Measurements from ENCODE around the gene FYCO1. TPM values are rescaled to one million over a fixed set of nuclear protein-coding genes. Genes with fewer than 3 reads are reported as not detected.

Gene FYCO1
- total and polyA plus RNA-seq, 4 experiments from 2014 or later, result 0.73 to 43.3 (median 26.6) TPM

DNA sequence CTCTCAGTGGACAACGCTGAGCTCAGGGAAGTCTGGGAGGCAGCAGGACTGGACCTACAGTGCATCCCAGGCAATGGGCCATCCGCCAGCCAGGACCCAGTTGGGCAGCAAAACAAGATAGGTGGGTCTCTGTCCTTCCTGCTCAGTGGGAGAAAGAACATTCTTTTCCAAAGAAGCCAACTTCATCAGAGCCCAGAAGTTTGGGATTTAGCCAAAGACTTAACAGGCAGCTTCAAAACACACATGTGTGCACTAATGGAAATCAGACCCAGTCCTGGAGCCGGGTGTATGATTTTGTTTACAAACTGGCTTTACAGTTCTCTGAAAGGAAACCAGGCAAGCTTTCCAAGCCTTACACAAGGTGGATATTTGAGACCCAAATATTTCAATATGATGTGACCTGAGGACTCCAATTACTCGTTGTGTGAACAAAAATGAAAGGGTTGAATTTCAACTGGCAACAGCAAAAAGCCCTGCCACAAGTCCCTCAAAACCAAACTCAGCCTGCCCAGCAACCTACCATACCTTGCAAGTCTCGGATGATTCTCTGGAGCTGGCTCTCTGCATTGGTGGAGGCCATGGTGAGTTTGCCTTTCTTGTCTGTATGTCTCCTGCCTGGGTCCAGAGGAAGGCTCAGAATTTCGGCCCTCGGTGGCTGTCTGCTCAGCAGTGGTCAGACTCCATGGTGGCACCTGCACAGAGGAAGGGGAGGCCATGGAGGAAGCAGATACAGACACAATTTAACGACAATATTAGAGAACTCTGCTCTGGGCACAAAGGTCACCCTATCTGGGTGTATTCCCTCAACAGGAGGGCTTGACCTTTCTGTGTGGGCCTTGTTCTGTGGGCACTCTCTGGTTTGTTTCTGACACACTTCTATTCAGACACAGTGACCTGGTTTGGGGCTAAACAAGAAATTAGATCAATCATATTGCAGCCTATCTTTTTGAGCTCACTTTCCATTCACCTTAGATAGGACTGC is 11.0 kb downstream of the FYCO1 start:
- no peak for DNase-seq
- Histone ChIP-seq H3K27me3 (ENCODE audit: insufficient read depth, low read length) (no peaks in the 10 kb centered on the region), H3K36me3 (ENCODE audit: insufficient read depth, low read length) (peaks cover 44% of the 10 kb centered on the region), H3K9me3 (ENCODE audit: control insufficient read depth in 1 of 2, low read length in 2 of 2) (no peaks in the 10 kb centered on the region), H3K4me3 (ENCODE audit: low read length in 2 of 2) (no peak overlapping the region), H3K27ac (ENCODE audit: low read depth, low read length) (no peak overlapping the region), H3K4me1 (ENCODE audit: insufficient read depth, low read length) (peaks cover 64% of the 10 kb centered on the region)
- H3K4me3 Mint-ChIP-seq, result no peak overlapping the region
- ChIA-PET POLR2A (ENCODE audit: partially characterized antibody) (interaction anchor here (1.3 to 3.5 kb wide), 3 partner anchors 8 to 19 kb away, joined by 3 to 30 read pairs (median 4); partner anchors contain the start of gene FYCO1), CTCF (ENCODE audit: partially characterized antibody) (interaction anchor here (5.7 to 6.0 kb wide), 2 partner anchors 18 to 93 kb away, joined by 38 to 39 read pairs; no protein-coding TSS in a partner anchor)
- peaks cover 38 to 69% of the 10 kb centered on the region in 2 donors for H3K36me3 Mint-ChIP-seq
- H3K4me1 Mint-ChIP-seq, result peaks cover 32 to 88% (median 58%) of the 10 kb centered on the region in 4 donors
- peak overlapping the region in 6 of 7 donors; percentile 25 to 74 (median 60) for H3K27ac Mint-ChIP-seq
- H3K9me3 Mint-ChIP-seq, result no peaks in the 10 kb centered on the region
- intact Hi-C loops (cut with micrococcal nuclease), result no loop called here
- no peaks in the 10 kb centered on the region for H3K27me3 Mint-ChIP-seq

DNA sequence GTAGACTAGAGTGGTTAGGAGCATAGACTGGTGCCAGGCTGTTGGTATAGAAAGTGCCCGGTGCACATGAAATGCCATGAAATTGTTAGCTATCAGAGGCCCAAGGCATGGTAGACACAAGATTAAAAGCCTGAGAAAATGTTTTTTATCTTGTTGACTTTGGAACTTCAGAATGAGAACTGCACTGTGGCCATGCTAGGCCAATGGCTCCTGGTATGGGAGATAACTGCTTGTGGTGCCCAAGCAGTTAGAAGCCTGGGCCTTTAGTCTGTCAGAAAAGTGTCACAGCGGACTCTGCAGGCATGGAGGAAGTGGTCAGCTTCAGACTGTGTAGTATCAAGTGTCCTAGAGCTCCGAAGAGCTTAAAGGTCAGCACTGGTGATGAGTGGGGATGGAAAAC is 11.9 kb downstream of the FYCO1 start:
- no peak overlapping the region for H3K27ac ChIP-seq (ENCODE audit: low read depth, low read length)
- H3K36me3 Mint-ChIP-seq, result peaks cover 46 to 71% of the 10 kb centered on the region in 2 donors
- ChIA-PET CTCF (ENCODE audit: partially characterized antibody) (interaction anchor here (1.1 to 6.0 kb wide), 3 partner anchors 17 to 94 kb away, joined by 3 to 39 read pairs (median 38); no protein-coding TSS in a partner anchor), POLR2A (ENCODE audit: partially characterized antibody) (interaction anchor here (3.5 kb wide), 1 partner anchor 10 kb away, joined by 30 read pairs; the partner anchor contains the start of gene FYCO1)
- H3K9me3 Mint-ChIP-seq, result no peaks in the 10 kb centered on the region
- H3K27me3 ChIP-seq (ENCODE audit: insufficient read depth, low read length), result no peaks in the 10 kb centered on the region
- no peak overlapping the region for H3K4me3 Mint-ChIP-seq
- intact Hi-C loops (cut with micrococcal nuclease), result no loop called here
- no peak overlapping the region for H3K4me3 ChIP-seq (ENCODE audit: low read length in 2 of 2)
- no peak for DNase-seq
- H3K4me1 ChIP-seq (ENCODE audit: insufficient read depth, low read length), result peaks cover 64% of the 10 kb centered on the region
- H3K4me1 Mint-ChIP-seq, result peaks cover 32 to 88% (median 58%) of the 10 kb centered on the region in 4 donors
- H3K27ac Mint-ChIP-seq, result peak overlapping the region in 2 of 7 donors; percentile 47 to 76
- H3K27me3 Mint-ChIP-seq, result no peaks in the 10 kb centered on the region
- H3K9me3 ChIP-seq (ENCODE audit: control insufficient read depth in 1 of 2, low read length in 2 of 2), result no peaks in the 10 kb centered on the region
- peaks cover 44% of the 10 kb centered on the region for H3K36me3 ChIP-seq (ENCODE audit: insufficient read depth, low read length)

DNA sequence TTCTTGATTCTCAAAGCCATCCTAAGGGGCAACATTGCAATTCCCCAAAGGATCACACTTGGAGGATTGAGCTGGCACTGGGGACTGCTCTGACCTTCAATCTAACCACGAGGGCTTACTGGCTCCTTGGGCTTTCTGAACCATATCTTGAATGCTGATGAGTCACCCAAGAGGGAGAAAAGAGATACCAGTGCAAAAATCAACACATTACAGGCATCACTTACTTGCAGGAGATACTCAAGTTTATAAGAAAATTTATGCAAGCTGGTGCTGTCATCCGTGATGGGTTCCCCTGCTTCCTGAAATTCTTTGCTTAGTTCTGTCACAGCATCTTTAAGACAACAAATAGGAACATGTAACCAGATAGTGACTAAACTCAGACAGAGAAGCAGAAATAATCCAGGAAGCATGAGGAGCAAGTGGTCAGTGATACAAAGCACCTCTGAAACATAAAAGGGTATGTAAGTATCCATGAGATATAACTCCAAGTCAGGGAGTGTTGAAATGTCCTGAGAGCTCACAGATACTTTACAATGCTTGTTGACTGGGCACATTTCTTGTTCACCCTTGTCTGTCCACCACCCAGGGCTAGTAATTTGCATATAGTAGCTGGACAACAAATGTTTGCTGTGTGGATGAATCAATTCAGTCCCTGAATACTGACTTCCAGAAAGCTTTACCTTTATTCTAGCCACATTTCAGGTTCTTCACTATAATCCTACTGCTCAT is 14.1 kb downstream of the FYCO1 start:
- Mint-ChIP-seq H3K27me3 (no peaks in the 10 kb centered on the region), H3K9me3 (no peaks in the 10 kb centered on the region), H3K27ac (peak overlapping the region in 6 of 7 donors; percentile 12 to 86 (median 61)), H3K4me1 (peaks cover 32 to 88% (median 58%) of the 10 kb centered on the region in 4 donors), H3K36me3 (peaks cover 50 to 75% of the 10 kb centered on the region in 2 donors), H3K4me3 (peak overlapping the region in 2 of 8 donors; percentile 5 to 17)
- intact Hi-C loops (cut with micrococcal nuclease), result no loop called here
- H3K9me3 ChIP-seq (ENCODE audit: control insufficient read depth in 1 of 2, low read length in 2 of 2), result no peaks in the 10 kb centered on the region
- no peak overlapping the region for H3K27ac ChIP-seq (ENCODE audit: low read depth, low read length)
- DNase-seq, result no peak
- peaks cover 63% of the 10 kb centered on the region for H3K4me1 ChIP-seq (ENCODE audit: insufficient read depth, low read length)
- H3K36me3 ChIP-seq (ENCODE audit: insufficient read depth, low read length), result peaks cover 44% of the 10 kb centered on the region
- no peak overlapping the region for H3K4me3 ChIP-seq (ENCODE audit: low read length in 2 of 2)
- ChIA-PET CTCF (ENCODE audit: partially characterized antibody) (interaction anchor here (1.1 to 6.0 kb wide), 4 partner anchors 10 to 96 kb away, joined by 3 to 39 read pairs (median 29); no protein-coding TSS in a partner anchor), POLR2A (ENCODE audit: partially characterized antibody) (interaction anchor here (0.8 to 3.8 kb wide), 7 partner anchors 12 to 84 kb away, joined by 3 to 51 read pairs (median 4); partner anchors contain the start of gene FYCO1)
- H3K27me3 ChIP-seq (ENCODE audit: insufficient read depth, low read length), result no peaks in the 10 kb centered on the region

GRCh38 chr3:45980819-45981218 is 14.8 kb downstream of the FYCO1 start:
- peak overlapping the region in 1 of 8 donors; percentile 5 for H3K4me3 Mint-ChIP-seq
- peaks cover 64% of the 10 kb centered on the region for H3K4me1 ChIP-seq (ENCODE audit: insufficient read depth, low read length)

GRCh38 chr3:45980229-45980813 is 15.3 kb downstream of the FYCO1 start:
- Histone ChIP-seq H3K4me1 (ENCODE audit: insufficient read depth, low read length) (peaks cover 69% of the 10 kb centered on the region), H3K9me3 (ENCODE audit: control insufficient read depth in 1 of 2, low read length in 2 of 2) (no peaks in the 10 kb centered on the region), H3K27me3 (ENCODE audit: insufficient read depth, low read length) (no peaks in the 10 kb centered on the region), H3K36me3 (ENCODE audit: insufficient read depth, low read length) (peaks cover 47% of the 10 kb centered on the region), H3K4me3 (ENCODE audit: low read length in 2 of 2) (no peak overlapping the region), H3K27ac (ENCODE audit: low read depth, low read length) (no peak overlapping the region)
- ChIA-PET POLR2A (ENCODE audit: partially characterized antibody) (interaction anchor here (0.9 to 3.8 kb wide), 10 partner anchors 9 to 373 kb away, joined by 3 to 51 read pairs (median 4); partner anchors contain the start of gene FYCO1), CTCF (ENCODE audit: partially characterized antibody) (interaction anchor here (1.4 to 6.0 kb wide), 6 partner anchors 9 to 97 kb away, joined by 3 to 39 read pairs (median 12); partner anchors contain the start of gene CXCR6)
- Mint-ChIP-seq H3K9me3 (no peaks in the 10 kb centered on the region), H3K27ac (peak overlapping the region; percentile 22 to 88 (median 86)), H3K4me3 (peak overlapping the region in 1 of 8 donors; percentile 40), H3K27me3 (no peaks in the 10 kb centered on the region), H3K36me3 (peaks cover 50 to 74% of the 10 kb centered on the region in 2 donors), H3K4me1 (peaks cover 40 to 89% (median 62%) of the 10 kb centered on the region in 4 donors)
- DNase-seq, result no peak
- intact Hi-C loops (cut with micrococcal nuclease), result no loop called here

More at GRCh38 chr3:45980819-45981218, 14.8 kb downstream of the FYCO1 start:
- POLR2A ChIA-PET (ENCODE audit: partially characterized antibody), result interaction anchor here (0.8 to 3.8 kb wide), 6 partner anchors 11 to 85 kb away, joined by 3 to 51 read pairs (median 4); partner anchors contain the start of gene FYCO1
- intact Hi-C loops (cut with micrococcal nuclease), result no loop called here
- CTCF ChIA-PET (ENCODE audit: partially characterized antibody), result interaction anchor here (1.5 to 6.0 kb wide), 5 partner anchors 9 to 97 kb away, joined by 3 to 39 read pairs (median 20); partner anchors contain the start of gene CXCR6
- H3K27ac ChIP-seq (ENCODE audit: low read depth, low read length), result no peak overlapping the region
- DNase-seq, result no peak
- no peaks in the 10 kb centered on the region for H3K9me3 Mint-ChIP-seq
- peaks cover 35 to 88% (median 60%) of the 10 kb centered on the region in 4 donors for H3K4me1 Mint-ChIP-seq
- no peaks in the 10 kb centered on the region for H3K27me3 ChIP-seq (ENCODE audit: insufficient read depth, low read length)
- peaks cover 44% of the 10 kb centered on the region for H3K36me3 ChIP-seq (ENCODE audit: insufficient read depth, low read length)
- H3K36me3 Mint-ChIP-seq, result peaks cover 50 to 74% of the 10 kb centered on the region in 2 donors
- no peaks in the 10 kb centered on the region for H3K9me3 ChIP-seq (ENCODE audit: control insufficient read depth in 1 of 2, low read length in 2 of 2)
- no peaks in the 10 kb centered on the region for H3K27me3 Mint-ChIP-seq
- H3K4me3 ChIP-seq (ENCODE audit: low read length in 2 of 2), result no peak overlapping the region
- H3K27ac Mint-ChIP-seq, result peak overlapping the region in 4 of 7 donors; percentile 12 to 86 (median 69)

GRCh38 chr3:45979378-45979777 is 16.2 kb downstream of the FYCO1 start:
- no peaks in the 10 kb centered on the region for H3K9me3 Mint-ChIP-seq
- H3K27me3 Mint-ChIP-seq, result no peaks in the 10 kb centered on the region
- intact Hi-C loops (cut with micrococcal nuclease), result loop anchor here (5.0 kb wide), 1 partner anchor 37 kb away; the partner anchor contains the start of gene CXCR6
- no peak overlapping the region for H3K4me3 ChIP-seq (ENCODE audit: low read length in 2 of 2)
- DNase-seq, result no peak
- peaks cover 79% of the 10 kb centered on the region for H3K4me1 ChIP-seq (ENCODE audit: insufficient read depth, low read length)
- H3K4me3 Mint-ChIP-seq, result peak overlapping the region in 5 of 8 donors; percentile 35 to 92 (median 42)
- H3K4me1 Mint-ChIP-seq, result peaks cover 48 to 93% (median 68%) of the 10 kb centered on the region in 4 donors
- H3K27me3 ChIP-seq (ENCODE audit: insufficient read depth, low read length), result no peaks in the 10 kb centered on the region
- POLR2A ChIA-PET (ENCODE audit: partially characterized antibody), result interaction anchor here (0.6 to 4.6 kb wide), 9 partner anchors 10 to 374 kb away, joined by 3 to 51 read pairs (median 3); partner anchors contain the start of genes CXCR6 and FYCO1
- H3K36me3 Mint-ChIP-seq, result peaks cover 50 to 73% of the 10 kb centered on the region in 2 donors
- H3K27ac ChIP-seq (ENCODE audit: low read depth, low read length), result peak overlapping the region; percentile 25
- H3K36me3 ChIP-seq (ENCODE audit: insufficient read depth, low read length), result peaks cover 51% of the 10 kb centered on the region
- CTCF ChIA-PET (ENCODE audit: partially characterized antibody), result interaction anchor here (1.4 to 6.0 kb wide), 6 partner anchors 10 to 98 kb away, joined by 3 to 39 read pairs (median 12); partner anchors contain the start of gene CXCR6
- H3K27ac Mint-ChIP-seq, result peak overlapping the region; percentile 63 to 88 (median 86)
- no peaks in the 10 kb centered on the region for H3K9me3 ChIP-seq (ENCODE audit: control insufficient read depth in 1 of 2, low read length in 2 of 2)
